ENCODE data around the gene SOAT2. TPM values are rescaled to one million over a fixed set of nuclear protein-coding genes. Genes with fewer than 3 reads are reported as not detected.

The SOAT2 gene
- total and polyA plus RNA-seq, 4 donors, result 0.48 to 9.4 (median 1.3) TPM

DNA sequence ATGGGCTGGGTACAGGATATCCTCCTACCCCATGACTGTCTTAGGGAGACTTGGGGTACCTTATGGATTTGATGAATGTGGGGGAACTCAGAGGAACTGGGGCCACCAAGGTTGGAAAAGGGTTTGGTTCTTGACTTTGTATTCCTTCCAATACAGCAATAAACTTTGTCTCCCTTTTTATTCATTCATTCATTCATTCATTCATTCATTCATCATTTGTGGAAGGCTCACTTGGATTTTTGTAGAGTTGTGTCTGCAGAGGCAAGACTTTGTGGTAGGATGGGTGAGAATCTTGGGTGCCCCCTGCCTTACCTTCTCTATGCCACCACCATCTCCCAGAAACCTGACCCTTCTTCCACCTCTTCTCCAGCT is 21.1 kb downstream of the SOAT2 start:
- Histone ChIP-seq H3K27me3 (ENCODE audit: control insufficient read depth in 4 of 4, insufficient read depth in 4 of 4, low read length in 3 of 4) (no peaks in the 10 kb centered on the region), H3K9ac (ENCODE audit: low read depth in 1 of 2, low read length in 2 of 2) (no peak overlapping the region), H3K27ac (ENCODE audit: low read depth in 1 of 2, low read length in 2 of 2) (no peak overlapping the region), H3K36me3 (ENCODE audit: control insufficient read depth in 4 of 4, insufficient read depth in 3 of 4, low read depth in 1 of 4, low read length in 3 of 4) (no peaks in the 10 kb centered on the region), H3K4me3 (ENCODE audit: low read depth in 1 of 3, low read length in 3 of 3) (no peak overlapping the region), H3K9me3 (ENCODE audit: control insufficient read depth in 4 of 4, low read length in 3 of 4) (no peaks in the 10 kb centered on the region), H3K4me1 (ENCODE audit: control insufficient read depth in 4 of 4, insufficient read depth in 4 of 4, low read length in 3 of 4) (no peaks in the 10 kb centered on the region)
- DNase-seq (ENCODE audit: low spot score), result no peak
- TF ChIP-seq FOXA2 (IDR thresholded peaks at IDR 0.05) (no peak), EGR1 (IDR thresholded peaks at IDR 0.05; ENCODE audit: low read depth in 2 of 2) (no peak), HNF4G (IDR thresholded peaks at IDR 0.05) (no peak)
- TF ChIP-seq, protein P1, sequence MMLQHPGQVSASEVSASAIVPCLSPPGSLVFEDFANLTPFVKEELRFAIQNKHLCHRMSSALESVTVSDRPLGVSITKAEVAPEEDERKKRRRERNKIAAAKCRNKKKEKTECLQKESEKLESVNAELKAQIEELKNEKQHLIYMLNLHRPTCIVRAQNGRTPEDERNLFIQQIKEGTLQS (IDR thresholded peaks at IDR 0.05), result no peak
- TF ChIP-seq, protein P2, sequence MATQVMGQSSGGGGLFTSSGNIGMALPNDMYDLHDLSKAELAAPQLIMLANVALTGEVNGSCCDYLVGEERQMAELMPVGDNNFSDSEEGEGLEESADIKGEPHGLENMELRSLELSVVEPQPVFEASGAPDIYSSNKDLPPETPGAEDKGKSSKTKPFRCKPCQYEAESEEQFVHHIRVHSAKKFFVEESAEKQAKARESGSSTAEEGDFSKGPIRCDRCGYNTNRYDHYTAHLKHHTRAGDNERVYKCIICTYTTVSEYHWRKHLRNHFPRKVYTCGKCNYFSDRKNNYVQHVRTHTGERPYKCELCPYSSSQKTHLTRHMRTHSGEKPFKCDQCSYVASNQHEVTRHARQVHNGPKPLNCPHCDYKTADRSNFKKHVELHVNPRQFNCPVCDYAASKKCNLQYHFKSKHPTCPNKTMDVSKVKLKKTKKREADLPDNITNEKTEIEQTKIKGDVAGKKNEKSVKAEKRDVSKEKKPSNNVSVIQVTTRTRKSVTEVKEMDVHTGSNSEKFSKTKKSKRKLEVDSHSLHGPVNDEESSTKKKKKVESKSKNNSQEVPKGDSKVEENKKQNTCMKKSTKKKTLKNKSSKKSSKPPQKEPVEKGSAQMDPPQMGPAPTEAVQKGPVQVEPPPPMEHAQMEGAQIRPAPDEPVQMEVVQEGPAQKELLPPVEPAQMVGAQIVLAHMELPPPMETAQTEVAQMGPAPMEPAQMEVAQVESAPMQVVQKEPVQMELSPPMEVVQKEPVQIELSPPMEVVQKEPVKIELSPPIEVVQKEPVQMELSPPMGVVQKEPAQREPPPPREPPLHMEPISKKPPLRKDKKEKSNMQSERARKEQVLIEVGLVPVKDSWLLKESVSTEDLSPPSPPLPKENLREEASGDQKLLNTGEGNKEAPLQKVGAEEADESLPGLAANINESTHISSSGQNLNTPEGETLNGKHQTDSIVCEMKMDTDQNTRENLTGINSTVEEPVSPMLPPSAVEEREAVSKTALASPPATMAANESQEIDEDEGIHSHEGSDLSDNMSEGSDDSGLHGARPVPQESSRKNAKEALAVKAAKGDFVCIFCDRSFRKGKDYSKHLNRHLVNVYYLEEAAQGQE (IDR thresholded peaks at IDR 0.05), result no peak

DNA sequence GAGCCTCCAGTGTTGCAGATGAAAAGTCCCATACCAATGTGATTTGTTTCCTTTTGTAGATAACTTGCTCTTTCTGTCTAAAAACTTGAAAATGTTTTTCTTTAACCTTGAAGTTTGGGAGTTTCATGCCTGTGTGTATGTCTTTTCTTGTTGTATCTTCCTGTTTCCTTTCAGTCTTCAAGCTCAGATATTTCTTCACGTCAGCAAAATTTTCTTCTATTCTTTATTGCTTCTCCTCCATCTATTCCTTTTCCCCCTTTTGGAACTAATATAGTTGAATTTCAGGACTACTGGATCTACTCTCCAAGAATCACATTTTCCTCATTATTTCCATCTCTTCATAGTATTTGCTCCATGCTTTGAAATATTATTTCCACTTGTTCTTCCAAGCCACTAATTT is 23.9 kb downstream of the SOAT2 start:
- no peaks in the 10 kb centered on the region for H3K27me3 ChIP-seq (ENCODE audit: control insufficient read depth in 4 of 4, insufficient read depth in 4 of 4, low read length in 3 of 4)
- no peak overlapping the region for H3K4me3 ChIP-seq (ENCODE audit: low read depth in 1 of 3, low read length in 3 of 3)
- H3K4me1 ChIP-seq (ENCODE audit: control insufficient read depth in 4 of 4, insufficient read depth in 4 of 4, low read length in 3 of 4), result no peaks in the 10 kb centered on the region
- no peak for TF ChIP-seq RAD21 (IDR thresholded peaks at IDR 0.05)
- TF ChIP-seq HNF4A (conservative IDR thresholded peaks at IDR 0.05), result no peak
- no peak for TF ChIP-seq YY1 (IDR thresholded peaks at IDR 0.05)
- no peak for TF ChIP-seq FOXA1 (IDR thresholded peaks at IDR 0.05)
- no peak for TF ChIP-seq NR2F2 (IDR thresholded peaks at IDR 0.05)
- TF ChIP-seq, protein P1 (IDR thresholded peaks at IDR 0.05), result no peak
- H3K36me3 ChIP-seq (ENCODE audit: control insufficient read depth in 4 of 4, insufficient read depth in 3 of 4, low read depth in 1 of 4, low read length in 3 of 4), result no peaks in the 10 kb centered on the region
- no peak overlapping the region for H3K9ac ChIP-seq (ENCODE audit: low read depth in 1 of 2, low read length in 2 of 2)
- H3K27ac ChIP-seq (ENCODE audit: low read depth in 1 of 2, low read length in 2 of 2), result no peak overlapping the region
- DNase-seq (ENCODE audit: low spot score), result no peak
- H3K9me3 ChIP-seq (ENCODE audit: control insufficient read depth in 4 of 4, low read length in 3 of 4), result no peaks in the 10 kb centered on the region
- 85% methylated on average over 1 of the region's 1 CpG for WGBS

DNA sequence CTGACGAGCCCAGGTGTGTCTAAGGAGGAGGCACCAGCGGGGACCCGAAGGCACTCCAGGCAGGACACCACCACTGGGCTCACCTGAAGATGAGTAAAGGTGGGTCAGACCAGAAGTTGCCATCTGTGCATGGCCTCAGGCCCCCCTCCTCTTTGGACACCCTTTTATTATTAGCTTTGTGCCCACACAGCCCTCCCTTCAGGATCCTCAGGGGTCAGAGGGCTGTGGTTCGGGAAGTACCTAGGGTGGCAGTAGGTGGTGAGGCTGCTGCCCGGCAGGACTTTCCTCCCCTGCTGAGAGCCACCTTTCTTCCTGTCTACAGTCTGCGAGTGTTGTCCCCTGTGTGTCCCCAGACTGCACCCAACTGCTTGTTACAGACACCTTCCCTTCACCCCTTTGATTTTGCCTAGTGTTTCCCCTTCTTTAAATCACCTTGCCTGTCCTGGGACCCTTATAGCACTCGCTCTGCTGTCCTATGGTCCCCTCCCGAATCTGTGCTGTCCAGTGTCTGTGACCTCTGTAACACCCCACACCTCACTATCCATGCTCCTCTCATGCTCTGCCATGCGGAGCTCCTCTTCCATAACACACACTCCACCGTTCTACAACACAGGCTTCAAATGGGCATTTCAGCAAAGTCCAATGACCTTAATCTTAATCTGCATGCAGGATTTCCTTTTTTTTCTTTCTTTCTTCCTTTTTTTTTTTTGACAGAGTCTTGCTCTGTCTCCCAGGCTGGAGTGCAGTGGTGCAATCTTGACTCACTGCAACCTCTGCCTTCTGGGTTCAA is 25.7 kb downstream of the SOAT2 start:
- Histone ChIP-seq H3K36me3 (ENCODE audit: control insufficient read depth in 4 of 4, insufficient read depth in 3 of 4, low read depth in 1 of 4, low read length in 3 of 4) (no peaks in the 10 kb centered on the region), H3K4me3 (ENCODE audit: low read depth in 1 of 3, low read length in 3 of 3) (no peak overlapping the region), H3K9me3 (ENCODE audit: control insufficient read depth in 4 of 4, low read length in 3 of 4) (no peaks in the 10 kb centered on the region), H3K27me3 (ENCODE audit: control insufficient read depth in 4 of 4, insufficient read depth in 4 of 4, low read length in 3 of 4) (no peaks in the 10 kb centered on the region), H3K9ac (ENCODE audit: low read depth in 1 of 2, low read length in 2 of 2) (no peak overlapping the region), H3K27ac (ENCODE audit: low read depth in 1 of 2, low read length in 2 of 2) (no peak overlapping the region), H3K4me1 (ENCODE audit: control insufficient read depth in 4 of 4, insufficient read depth in 4 of 4, low read length in 3 of 4) (no peaks in the 10 kb centered on the region)
- 89% methylated on average over 10 of the region's 10 CpGs for WGBS
- DNase-seq (ENCODE audit: low spot score), result no peak
- TF ChIP-seq TAF1 (conservative IDR thresholded peaks at IDR 0.05) (no peak), RAD21 (IDR thresholded peaks at IDR 0.05) (no peak), FOXA2 (IDR thresholded peaks at IDR 0.05) (no peak), GABPA (IDR thresholded peaks at IDR 0.05 in 1 of 2, conservative IDR thresholded peaks at IDR 0.05 in 1 of 2) (no peak), HNF4A (conservative IDR thresholded peaks at IDR 0.05) (no peak), YY1 (IDR thresholded peaks at IDR 0.05) (no peak)
- TF ChIP-seq, protein P3, sequence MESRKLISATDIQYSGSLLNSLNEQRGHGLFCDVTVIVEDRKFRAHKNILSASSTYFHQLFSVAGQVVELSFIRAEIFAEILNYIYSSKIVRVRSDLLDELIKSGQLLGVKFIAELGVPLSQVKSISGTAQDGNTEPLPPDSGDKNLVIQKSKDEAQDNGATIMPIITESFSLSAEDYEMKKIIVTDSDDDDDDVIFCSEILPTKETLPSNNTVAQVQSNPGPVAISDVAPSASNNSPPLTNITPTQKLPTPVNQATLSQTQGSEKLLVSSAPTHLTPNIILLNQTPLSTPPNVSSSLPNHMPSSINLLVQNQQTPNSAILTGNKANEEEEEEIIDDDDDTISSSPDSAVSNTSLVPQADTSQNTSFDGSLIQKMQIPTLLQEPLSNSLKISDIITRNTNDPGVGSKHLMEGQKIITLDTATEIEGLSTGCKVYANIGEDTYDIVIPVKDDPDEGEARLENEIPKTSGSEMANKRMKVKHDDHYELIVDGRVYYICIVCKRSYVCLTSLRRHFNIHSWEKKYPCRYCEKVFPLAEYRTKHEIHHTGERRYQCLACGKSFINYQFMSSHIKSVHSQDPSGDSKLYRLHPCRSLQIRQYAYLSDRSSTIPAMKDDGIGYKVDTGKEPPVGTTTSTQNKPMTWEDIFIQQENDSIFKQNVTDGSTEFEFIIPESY (IDR thresholded peaks at IDR 0.05), result no peak
- TF ChIP-seq, protein P1 (IDR thresholded peaks at IDR 0.05), result no peak
- TF ChIP-seq, protein P4, sequence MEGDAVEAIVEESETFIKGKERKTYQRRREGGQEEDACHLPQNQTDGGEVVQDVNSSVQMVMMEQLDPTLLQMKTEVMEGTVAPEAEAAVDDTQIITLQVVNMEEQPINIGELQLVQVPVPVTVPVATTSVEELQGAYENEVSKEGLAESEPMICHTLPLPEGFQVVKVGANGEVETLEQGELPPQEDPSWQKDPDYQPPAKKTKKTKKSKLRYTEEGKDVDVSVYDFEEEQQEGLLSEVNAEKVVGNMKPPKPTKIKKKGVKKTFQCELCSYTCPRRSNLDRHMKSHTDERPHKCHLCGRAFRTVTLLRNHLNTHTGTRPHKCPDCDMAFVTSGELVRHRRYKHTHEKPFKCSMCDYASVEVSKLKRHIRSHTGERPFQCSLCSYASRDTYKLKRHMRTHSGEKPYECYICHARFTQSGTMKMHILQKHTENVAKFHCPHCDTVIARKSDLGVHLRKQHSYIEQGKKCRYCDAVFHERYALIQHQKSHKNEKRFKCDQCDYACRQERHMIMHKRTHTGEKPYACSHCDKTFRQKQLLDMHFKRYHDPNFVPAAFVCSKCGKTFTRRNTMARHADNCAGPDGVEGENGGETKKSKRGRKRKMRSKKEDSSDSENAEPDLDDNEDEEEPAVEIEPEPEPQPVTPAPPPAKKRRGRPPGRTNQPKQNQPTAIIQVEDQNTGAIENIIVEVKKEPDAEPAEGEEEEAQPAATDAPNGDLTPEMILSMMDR (IDR thresholded peaks at IDR 0.05; ENCODE audit: low read depth, low read length, missing input control), result no peak
- TF ChIP-seq, protein P2 (IDR thresholded peaks at IDR 0.05), result no peak
